ENCODE data around the gene CST8. TPM values are rescaled to one million over a fixed set of nuclear protein-coding genes. Genes with fewer than 3 reads are reported as not detected.
"Not testable (repeated sequence)": the region's sequence is repeated elsewhere in the genome, so short reads cannot be mapped to it uniquely, and the experiment has no call there.

CST8 gene
- polyA plus RNA-seq, 1 of the 3 experiments (the other 2 are of a cell fraction) = not detected

GRCh38 chr20:23459461-23460150, 31.3 kb upstream of the CST8 start (continued):
- no peak for TF ChIP-seq CTCF (IDR thresholded peaks at IDR 0.05)

- H4K20me1 ChIP-seq (ENCODE audit: insufficient read depth) = no peaks in the 10 kb centered on the region
- WGBS (ENCODE audit: low lambda C conversion rate) = 48% methylated on average over 1 of the region's 1 CpG
- H2AFZ ChIP-seq (ENCODE audit: low read depth) = no peak overlapping the region
- no peaks in the 10 kb centered on the region for H3K4me1 ChIP-seq (ENCODE audit: control insufficient read depth in 1 of 2, insufficient read depth in 2 of 2, low read depth in 1 of 2, low read length in 1 of 2)
- no peaks in the 10 kb centered on the region for H3K36me3 ChIP-seq (replicated peaks in 1 of 2; ENCODE audit: control insufficient read depth in 1 of 2, insufficient read depth in 2 of 2, low read length in 1 of 2)
- H3K4me2 ChIP-seq = no peak overlapping the region
- no peak overlapping the region for H3K9ac ChIP-seq
- no peaks in the 10 kb centered on the region for H3K9me3 ChIP-seq
- peaks cover 26% of the 10 kb centered on the region; the same call in 1 of the 2 replicates for H3K27me3 ChIP-seq (ENCODE audit: insufficient read depth)
- H3F3A ChIP-seq (replicated peaks; ENCODE audit: insufficient read depth) = no peaks in the 10 kb centered on the region
- no peak overlapping the region for H3K4me3 ChIP-seq (ENCODE audit: low read depth in 2 of 2, low read length in 1 of 2)
- ChIA-PET CTCF (no interaction called here), POLR2A (no interaction called here)
- no peaks in the 10 kb centered on the region for H3K79me2 ChIP-seq (ENCODE audit: insufficient read depth)
- H3K9me2 ChIP-seq = no peaks in the 10 kb centered on the region
- no peak overlapping the region for H3K27ac ChIP-seq (ENCODE audit: low read depth in 2 of 2, low read length in 1 of 2)
- no peak for DNase-seq
- TF ChIP-seq MEF2A (IDR thresholded peaks at IDR 0.05; ENCODE audit: borderline replicate concordance, low read depth) (no peak), YY1 (IDR thresholded peaks at IDR 0.05; ENCODE audit: low read depth) (no peak), JUND (IDR thresholded peaks at IDR 0.05) (no peak), FOXJ3 (CRISPR knock-in tag; IDR thresholded peaks at IDR 0.05) (no peak), ZBTB33 (IDR thresholded peaks at IDR 0.05; ENCODE audit: borderline replicate concordance, low read depth) (no peak), POLR2AphosphoS5 (IDR thresholded peaks at IDR 0.05; ENCODE audit: low read depth, low read length) (no peak), RXRA (IDR thresholded peaks at IDR 0.05; ENCODE audit: borderline replicate concordance, low read depth) (no peak), CHD2 (IDR thresholded peaks at IDR 0.05; ENCODE audit: low read length, partially characterized antibody) (no peak)
Measured at GRCh38 chr20:23461180-23461579, 29.7 kb upstream of the CST8 start.

GRCh38 chr20:23466961-23467360, 24.0 kb upstream of the CST8 start:
- H3F3A ChIP-seq (replicated peaks; ENCODE audit: insufficient read depth); H3K36me3 ChIP-seq (replicated peaks in 1 of 2; ENCODE audit: control insufficient read depth in 1 of 2, insufficient read depth in 2 of 2, low read length in 1 of 2); H2AFZ ChIP-seq (ENCODE audit: low read depth); H4K20me1 ChIP-seq (ENCODE audit: insufficient read depth); H3K27ac ChIP-seq (ENCODE audit: low read depth in 2 of 2, low read length in 1 of 2); H3K4me3 ChIP-seq (ENCODE audit: low read depth in 2 of 2, low read length in 1 of 2); H3K4me2 ChIP-seq; H3K4me1 ChIP-seq (ENCODE audit: control insufficient read depth in 1 of 2, insufficient read depth in 2 of 2, low read depth in 1 of 2, low read length in 1 of 2); DNase-seq; H3K9ac ChIP-seq; H3K27me3 ChIP-seq (ENCODE audit: insufficient read depth); H3K79me2 ChIP-seq (ENCODE audit: insufficient read depth); POLR2A ChIA-PET; H3K9me2 ChIP-seq; H3K9me3 ChIP-seq: not testable (repeated sequence)
- WGBS (ENCODE audit: low lambda C conversion rate) = 3% methylated on average over 3 of the region's 3 CpGs
- CTCF ChIA-PET = interaction anchor here (1.1 kb wide), 1 partner anchor 22 kb away, joined by 3 read pairs; no protein-coding TSS in a partner anchor

- H3K4me3 ChIP-seq (ENCODE audit: low read depth in 2 of 2, low read length in 1 of 2); H3K36me3 ChIP-seq (replicated peaks in 1 of 2; ENCODE audit: control insufficient read depth in 1 of 2, insufficient read depth in 2 of 2, low read length in 1 of 2); CTCF ChIA-PET; H3K4me1 ChIP-seq (ENCODE audit: control insufficient read depth in 1 of 2, insufficient read depth in 2 of 2, low read depth in 1 of 2, low read length in 1 of 2); H2AFZ ChIP-seq (ENCODE audit: low read depth); H3K9ac ChIP-seq; H3K27me3 ChIP-seq (ENCODE audit: insufficient read depth); H3K9me3 ChIP-seq; H3K4me2 ChIP-seq; H4K20me1 ChIP-seq (ENCODE audit: insufficient read depth); H3K79me2 ChIP-seq (ENCODE audit: insufficient read depth); DNase-seq; H3K27ac ChIP-seq (ENCODE audit: low read depth in 2 of 2, low read length in 1 of 2); H3K9me2 ChIP-seq; H3F3A ChIP-seq (replicated peaks; ENCODE audit: insufficient read depth); POLR2A ChIA-PET: not testable (repeated sequence)
- WGBS (ENCODE audit: low lambda C conversion rate) = 33% methylated on average over 4 of the region's 5 CpGs
Measured at GRCh38 chr20:23472306-23472705, 18.6 kb upstream of the CST8 start.

- POLR2A ChIA-PET, CTCF ChIA-PET: not testable (repeated sequence)
Measured at GRCh38 chr20:23473293-23473692, 17.6 kb upstream of the CST8 start.

More at GRCh38 chr20:23473293-23473692, 17.6 kb upstream of the CST8 start:
- 5% methylated on average over 2 of the region's 2 CpGs for WGBS (ENCODE audit: low lambda C conversion rate)
- DNase-seq; H3K9me2 ChIP-seq; H3F3A ChIP-seq (replicated peaks; ENCODE audit: insufficient read depth); H3K4me1 ChIP-seq (ENCODE audit: control insufficient read depth in 1 of 2, insufficient read depth in 2 of 2, low read depth in 1 of 2, low read length in 1 of 2); H3K27me3 ChIP-seq (ENCODE audit: insufficient read depth); H3K36me3 ChIP-seq (replicated peaks in 1 of 2; ENCODE audit: control insufficient read depth in 1 of 2, insufficient read depth in 2 of 2, low read length in 1 of 2); H3K9me3 ChIP-seq; H3K27ac ChIP-seq (ENCODE audit: low read depth in 2 of 2, low read length in 1 of 2); H3K79me2 ChIP-seq (ENCODE audit: insufficient read depth); H2AFZ ChIP-seq (ENCODE audit: low read depth); H3K4me3 ChIP-seq (ENCODE audit: low read depth in 2 of 2, low read length in 1 of 2); H3K9ac ChIP-seq; H3K4me2 ChIP-seq; H4K20me1 ChIP-seq (ENCODE audit: insufficient read depth): not testable (repeated sequence)

All from SK-N-SH (cell line).